ENCODE data around the gene SMG1.

DNA sequence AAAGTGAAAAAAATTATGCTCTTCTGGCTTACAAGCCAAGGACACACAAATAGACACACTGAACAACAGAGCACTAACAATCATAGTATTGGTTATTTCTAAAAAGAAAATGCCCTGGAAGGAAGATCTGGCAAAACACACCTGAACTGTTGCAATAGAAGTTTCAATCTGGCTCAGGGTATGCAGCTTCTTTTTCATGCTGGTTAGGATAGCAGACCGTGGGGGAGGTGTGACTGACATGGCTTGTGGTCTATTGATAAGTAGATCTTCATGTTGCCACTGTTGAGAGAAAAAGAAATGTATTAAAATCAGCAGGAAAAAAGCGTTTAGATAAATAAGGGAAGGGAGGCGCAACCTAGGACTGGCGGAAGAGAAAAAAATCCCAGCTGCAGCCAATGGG is 98.3 kb downstream of the SMG1 start:
- TF ChIP-seq, protein P1, sequence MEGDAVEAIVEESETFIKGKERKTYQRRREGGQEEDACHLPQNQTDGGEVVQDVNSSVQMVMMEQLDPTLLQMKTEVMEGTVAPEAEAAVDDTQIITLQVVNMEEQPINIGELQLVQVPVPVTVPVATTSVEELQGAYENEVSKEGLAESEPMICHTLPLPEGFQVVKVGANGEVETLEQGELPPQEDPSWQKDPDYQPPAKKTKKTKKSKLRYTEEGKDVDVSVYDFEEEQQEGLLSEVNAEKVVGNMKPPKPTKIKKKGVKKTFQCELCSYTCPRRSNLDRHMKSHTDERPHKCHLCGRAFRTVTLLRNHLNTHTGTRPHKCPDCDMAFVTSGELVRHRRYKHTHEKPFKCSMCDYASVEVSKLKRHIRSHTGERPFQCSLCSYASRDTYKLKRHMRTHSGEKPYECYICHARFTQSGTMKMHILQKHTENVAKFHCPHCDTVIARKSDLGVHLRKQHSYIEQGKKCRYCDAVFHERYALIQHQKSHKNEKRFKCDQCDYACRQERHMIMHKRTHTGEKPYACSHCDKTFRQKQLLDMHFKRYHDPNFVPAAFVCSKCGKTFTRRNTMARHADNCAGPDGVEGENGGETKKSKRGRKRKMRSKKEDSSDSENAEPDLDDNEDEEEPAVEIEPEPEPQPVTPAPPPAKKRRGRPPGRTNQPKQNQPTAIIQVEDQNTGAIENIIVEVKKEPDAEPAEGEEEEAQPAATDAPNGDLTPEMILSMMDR (IDR thresholded peaks at IDR 0.05 in 2 of 3, conservative IDR thresholded peaks at IDR 0.05 in 1 of 3; ENCODE audit: borderline replicate concordance in 1 of 3, insufficient read depth in 1 of 3, low read depth in 2 of 3, low read length in 2 of 3) = no peak
- TF ChIP-seq SP1 (IDR thresholded peaks at IDR 0.05; ENCODE audit: low read depth) (no peak), POLR2AphosphoS5 (IDR thresholded peaks at IDR 0.05; ENCODE audit: low read depth, low read length) (no peak), JUND (IDR thresholded peaks at IDR 0.05) (no peak), CEBPB (IDR thresholded peaks at IDR 0.05; ENCODE audit: low read depth) (no peak), EZH2phosphoT487 (IDR thresholded peaks at IDR 0.05; ENCODE audit: borderline replicate concordance) (no peak), POLR2A (IDR thresholded peaks at IDR 0.05; ENCODE audit: borderline replicate concordance, extremely low read depth, insufficient read depth, insufficient read length) (no peak)
- TF ChIP-seq, protein P2, sequence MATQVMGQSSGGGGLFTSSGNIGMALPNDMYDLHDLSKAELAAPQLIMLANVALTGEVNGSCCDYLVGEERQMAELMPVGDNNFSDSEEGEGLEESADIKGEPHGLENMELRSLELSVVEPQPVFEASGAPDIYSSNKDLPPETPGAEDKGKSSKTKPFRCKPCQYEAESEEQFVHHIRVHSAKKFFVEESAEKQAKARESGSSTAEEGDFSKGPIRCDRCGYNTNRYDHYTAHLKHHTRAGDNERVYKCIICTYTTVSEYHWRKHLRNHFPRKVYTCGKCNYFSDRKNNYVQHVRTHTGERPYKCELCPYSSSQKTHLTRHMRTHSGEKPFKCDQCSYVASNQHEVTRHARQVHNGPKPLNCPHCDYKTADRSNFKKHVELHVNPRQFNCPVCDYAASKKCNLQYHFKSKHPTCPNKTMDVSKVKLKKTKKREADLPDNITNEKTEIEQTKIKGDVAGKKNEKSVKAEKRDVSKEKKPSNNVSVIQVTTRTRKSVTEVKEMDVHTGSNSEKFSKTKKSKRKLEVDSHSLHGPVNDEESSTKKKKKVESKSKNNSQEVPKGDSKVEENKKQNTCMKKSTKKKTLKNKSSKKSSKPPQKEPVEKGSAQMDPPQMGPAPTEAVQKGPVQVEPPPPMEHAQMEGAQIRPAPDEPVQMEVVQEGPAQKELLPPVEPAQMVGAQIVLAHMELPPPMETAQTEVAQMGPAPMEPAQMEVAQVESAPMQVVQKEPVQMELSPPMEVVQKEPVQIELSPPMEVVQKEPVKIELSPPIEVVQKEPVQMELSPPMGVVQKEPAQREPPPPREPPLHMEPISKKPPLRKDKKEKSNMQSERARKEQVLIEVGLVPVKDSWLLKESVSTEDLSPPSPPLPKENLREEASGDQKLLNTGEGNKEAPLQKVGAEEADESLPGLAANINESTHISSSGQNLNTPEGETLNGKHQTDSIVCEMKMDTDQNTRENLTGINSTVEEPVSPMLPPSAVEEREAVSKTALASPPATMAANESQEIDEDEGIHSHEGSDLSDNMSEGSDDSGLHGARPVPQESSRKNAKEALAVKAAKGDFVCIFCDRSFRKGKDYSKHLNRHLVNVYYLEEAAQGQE (IDR thresholded peaks at IDR 0.05; ENCODE audit: low read depth) = no peak

Measured in HCT116 (cell line).